ENCODE measurements around the gene GNA15. TPM values are rescaled to one million over a fixed set of nuclear protein-coding genes. Genes with fewer than 3 reads are reported as not detected.
A peak's percentile ranks its signal among the peaks of the same experiment; 100 is the strongest.

The GNA15 gene
- total RNA-seq, 1 experiment from 2014 or later: 6.2 TPM

GRCh38 chr19:3119693-3120380 is 16.0 kb upstream of the GNA15 start:
- H3K27me3 ChIP-seq (ENCODE audit: control insufficient read depth, insufficient read depth, low read length): no peaks in the 10 kb centered on the region
- in situ Hi-C loops (cut with HindIII; ENCODE audit: low pct_unique_long_range_greater_than_20kb, low sequenced_read_pairs): no loop called here
- peaks cover 3% of the 10 kb centered on the region; the same call in 1 of the 2 replicates for H3K4me1 ChIP-seq (ENCODE audit: control insufficient read depth, insufficient read depth, low read length)
- POLR2A ChIA-PET: interaction anchor here (0.6 kb wide), 1 partner anchor 295 kb away, joined by 3 read pairs; no protein-coding TSS in a partner anchor
- no peak for ATAC-seq
- no peak overlapping the region for H3K4me3 ChIP-seq (ENCODE audit: low read depth in 2 of 2, low read length in 2 of 2)
- H3K9me3 ChIP-seq (ENCODE audit: control insufficient read depth, insufficient read depth, low read depth, low read length): no peaks in the 10 kb centered on the region
- TF ChIP-seq POLR2AphosphoS5 (IDR thresholded peaks at IDR 0.05; ENCODE audit: low read depth, low read length) (no peak), REST (IDR thresholded peaks at IDR 0.05; ENCODE audit: insufficient read depth in 1 of 2, low read depth in 2 of 2, low read length in 1 of 2) (no peak), SIN3A (IDR thresholded peaks at IDR 0.05; ENCODE audit: borderline replicate concordance, insufficient read depth, low read depth, low read length) (no peak), CTCF (IDR thresholded peaks at IDR 0.05) (no peak), TCF7L2 (IDR thresholded peaks at IDR 0.05; ENCODE audit: low read depth, low read length) (no peak)
- no TSS peak for BruUV-seq (replicated peaks)
- intact Hi-C loops (cut with micrococcal nuclease; ENCODE audit: unreplicated experiment): loop anchor here (10.0 kb wide), 1 partner anchor 165 kb away; no protein-coding TSS in a partner anchor
- no peak overlapping the region for H3K27ac ChIP-seq (ENCODE audit: low read length)
- CTCF ChIA-PET: no interaction called here
- DNase-seq (ENCODE audit: low read depth, low spot score): no peak
- no peaks in the 10 kb centered on the region for H3K36me3 ChIP-seq (ENCODE audit: control insufficient read depth, insufficient read depth, low read length)

GRCh38 chr19:3120611-3121276 is 15.1 kb upstream of the GNA15 start:
- H3K4me3 ChIP-seq (ENCODE audit: low read depth in 2 of 2, low read length in 2 of 2): no peak overlapping the region
- intact Hi-C loops (cut with micrococcal nuclease; ENCODE audit: unreplicated experiment): loop anchor here (10.0 kb wide), 1 partner anchor 166 kb away; no protein-coding TSS in a partner anchor
- CTCF ChIA-PET: no interaction called here
- ATAC-seq (0 out of 2 replicates have a peak, but pooled peaks have one; percentile 27), DNase-seq (ENCODE audit: low read depth, low spot score) (no peak)
- TF ChIP-seq REST (IDR thresholded peaks at IDR 0.05; ENCODE audit: insufficient read depth in 1 of 2, low read depth in 2 of 2, low read length in 1 of 2) (no peak), SIN3A (IDR thresholded peaks at IDR 0.05; ENCODE audit: borderline replicate concordance, insufficient read depth, low read depth, low read length) (no peak), TCF7L2 (IDR thresholded peaks at IDR 0.05; ENCODE audit: low read depth, low read length) (no peak), CTCF (IDR thresholded peaks at IDR 0.05) (no peak)
- H3K9me3 ChIP-seq (ENCODE audit: control insufficient read depth, insufficient read depth, low read depth, low read length): no peaks in the 10 kb centered on the region
- POLR2A ChIA-PET: interaction anchor here (0.6 kb wide), 1 partner anchor 296 kb away, joined by 3 read pairs; no protein-coding TSS in a partner anchor
- H3K36me3 ChIP-seq (ENCODE audit: control insufficient read depth, insufficient read depth, low read length): no peaks in the 10 kb centered on the region
- in situ Hi-C loops (cut with HindIII; ENCODE audit: low pct_unique_long_range_greater_than_20kb, low sequenced_read_pairs): no loop called here
- no peaks in the 10 kb centered on the region for H3K27me3 ChIP-seq (ENCODE audit: control insufficient read depth, insufficient read depth, low read length)
- H3K4me1 ChIP-seq (ENCODE audit: control insufficient read depth, insufficient read depth, low read length): peaks cover 3% of the 10 kb centered on the region; the same call in 1 of the 2 replicates
- no peak overlapping the region for H3K27ac ChIP-seq (ENCODE audit: low read length)
- no TSS peak for BruUV-seq (replicated peaks)
